ENCODE data around the gene PBXIP1.

PBXIP1 gene

DNA sequence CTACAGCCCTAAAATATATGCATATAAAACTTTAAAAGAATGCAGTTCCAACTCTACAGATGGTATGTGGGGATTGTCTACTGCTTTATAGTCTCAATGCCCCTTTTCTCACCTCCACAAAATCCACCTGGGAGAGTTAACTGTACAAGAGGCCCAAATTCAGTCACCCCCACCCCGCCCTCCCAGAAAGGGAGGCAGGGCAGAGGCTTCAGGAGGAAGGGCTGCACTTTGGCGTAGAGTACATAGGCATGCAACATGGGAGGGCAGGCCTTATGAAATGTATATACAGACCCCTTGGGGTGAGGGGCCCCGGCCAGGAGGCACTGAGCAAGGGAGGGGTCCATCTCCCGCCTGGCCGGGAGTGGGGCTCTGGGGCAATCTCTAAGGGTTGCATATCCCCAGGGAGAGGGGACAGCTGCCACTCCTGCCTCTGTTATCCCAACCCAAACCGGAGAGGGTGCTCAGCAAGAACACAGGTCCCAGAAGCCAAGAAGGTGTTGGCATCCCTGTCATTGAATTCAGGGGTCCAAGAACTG is 7.0 kb upstream of the PBXIP1 start:
- peaks cover 31% of the 10 kb centered on the region for H3K79me2 ChIP-seq (ENCODE audit: low read length)
- peak overlapping the region; percentile 95 for H3K4me2 ChIP-seq (ENCODE audit: low read length)
- peak overlapping the region; percentile 96 for H3K9ac ChIP-seq (ENCODE audit: low read length)
- H3K36me3 ChIP-seq (replicated peaks; ENCODE audit: low read depth, low read length): peaks cover 33% of the 10 kb centered on the region
- TF ChIP-seq, protein P1, sequence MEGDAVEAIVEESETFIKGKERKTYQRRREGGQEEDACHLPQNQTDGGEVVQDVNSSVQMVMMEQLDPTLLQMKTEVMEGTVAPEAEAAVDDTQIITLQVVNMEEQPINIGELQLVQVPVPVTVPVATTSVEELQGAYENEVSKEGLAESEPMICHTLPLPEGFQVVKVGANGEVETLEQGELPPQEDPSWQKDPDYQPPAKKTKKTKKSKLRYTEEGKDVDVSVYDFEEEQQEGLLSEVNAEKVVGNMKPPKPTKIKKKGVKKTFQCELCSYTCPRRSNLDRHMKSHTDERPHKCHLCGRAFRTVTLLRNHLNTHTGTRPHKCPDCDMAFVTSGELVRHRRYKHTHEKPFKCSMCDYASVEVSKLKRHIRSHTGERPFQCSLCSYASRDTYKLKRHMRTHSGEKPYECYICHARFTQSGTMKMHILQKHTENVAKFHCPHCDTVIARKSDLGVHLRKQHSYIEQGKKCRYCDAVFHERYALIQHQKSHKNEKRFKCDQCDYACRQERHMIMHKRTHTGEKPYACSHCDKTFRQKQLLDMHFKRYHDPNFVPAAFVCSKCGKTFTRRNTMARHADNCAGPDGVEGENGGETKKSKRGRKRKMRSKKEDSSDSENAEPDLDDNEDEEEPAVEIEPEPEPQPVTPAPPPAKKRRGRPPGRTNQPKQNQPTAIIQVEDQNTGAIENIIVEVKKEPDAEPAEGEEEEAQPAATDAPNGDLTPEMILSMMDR (IDR thresholded peaks at IDR 0.05; ENCODE audit: low read depth, low read length): no peak
- TF ChIP-seq EZH2phosphoT487 (IDR thresholded peaks at IDR 0.05; ENCODE audit: low read depth): no peak
- peaks cover 22% of the 10 kb centered on the region for H3K4me1 ChIP-seq (ENCODE audit: low read length)
- H4K20me1 ChIP-seq (ENCODE audit: insufficient read depth, low read length): peaks cover 7% of the 10 kb centered on the region; the same call in 1 of the 2 replicates
- H2AFZ ChIP-seq (ENCODE audit: low read depth, low read length): no peak overlapping the region
- no peaks in the 10 kb centered on the region for H3K9me3 ChIP-seq (ENCODE audit: insufficient read depth, low read length)
- H3K4me3 ChIP-seq (ENCODE audit: low read length): peak overlapping the region; percentile 92
- H3K27me3 ChIP-seq (ENCODE audit: low read depth, low read length): no peaks in the 10 kb centered on the region
- peak overlapping the region; percentile 73; the same call in 1 of the 2 replicates for H3K27ac ChIP-seq (ENCODE audit: low read length)

DNA sequence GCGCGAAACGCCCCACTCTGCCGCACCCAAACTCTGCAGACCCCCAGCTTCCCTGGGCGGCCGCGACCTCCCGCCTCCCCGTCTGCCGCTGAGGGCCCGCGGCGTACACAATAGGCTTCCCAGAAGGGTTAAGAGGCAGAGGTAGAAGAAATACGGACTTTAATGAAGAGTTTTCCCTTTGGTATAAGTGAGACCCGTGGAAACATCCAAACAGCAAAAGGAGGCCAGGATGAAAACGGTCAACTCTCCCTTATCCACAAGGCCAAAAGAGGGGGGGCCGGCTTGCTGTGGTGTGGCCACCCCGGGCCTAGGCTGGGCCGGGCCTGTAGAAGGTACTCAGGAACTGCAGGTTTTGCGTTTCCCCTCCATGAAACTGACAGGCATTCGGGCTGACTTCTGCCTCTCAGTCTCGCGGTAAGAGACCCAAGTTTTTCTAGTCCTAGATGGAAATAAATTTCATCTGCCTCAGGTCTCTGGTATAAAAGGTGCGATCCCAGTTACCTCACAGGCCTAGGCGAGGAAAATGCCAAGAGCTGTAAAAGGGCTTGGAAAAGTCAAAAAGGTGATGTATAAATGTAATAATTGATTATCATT is 6.4 kb upstream of the PBXIP1 start:
- Histone ChIP-seq H3K4me1 (ENCODE audit: low read length) (peaks cover 28% of the 10 kb centered on the region), H4K20me1 (ENCODE audit: insufficient read depth, low read length) (peaks cover 7% of the 10 kb centered on the region; the same call in 1 of the 2 replicates), H3K27me3 (ENCODE audit: low read depth, low read length) (no peaks in the 10 kb centered on the region), H3K27ac (ENCODE audit: low read length) (peak overlapping the region; percentile 73), H3K9me3 (ENCODE audit: insufficient read depth, low read length) (no peaks in the 10 kb centered on the region), H3K4me2 (ENCODE audit: low read length) (peak overlapping the region; percentile 95), H3K79me2 (ENCODE audit: low read length) (peaks cover 31% of the 10 kb centered on the region), H3K9ac (ENCODE audit: low read length) (peak overlapping the region; percentile 96), H3K4me3 (ENCODE audit: low read length) (peak overlapping the region; percentile 92), H3K36me3 (replicated peaks; ENCODE audit: low read depth, low read length) (peaks cover 28% of the 10 kb centered on the region), H2AFZ (ENCODE audit: low read depth, low read length) (peak overlapping the region; percentile 67; the same call in 1 of the 2 replicates)
- no peak for TF ChIP-seq EZH2phosphoT487 (IDR thresholded peaks at IDR 0.05; ENCODE audit: low read depth)
- TF ChIP-seq, protein P1 (IDR thresholded peaks at IDR 0.05; ENCODE audit: low read depth, low read length): no peak

DNA sequence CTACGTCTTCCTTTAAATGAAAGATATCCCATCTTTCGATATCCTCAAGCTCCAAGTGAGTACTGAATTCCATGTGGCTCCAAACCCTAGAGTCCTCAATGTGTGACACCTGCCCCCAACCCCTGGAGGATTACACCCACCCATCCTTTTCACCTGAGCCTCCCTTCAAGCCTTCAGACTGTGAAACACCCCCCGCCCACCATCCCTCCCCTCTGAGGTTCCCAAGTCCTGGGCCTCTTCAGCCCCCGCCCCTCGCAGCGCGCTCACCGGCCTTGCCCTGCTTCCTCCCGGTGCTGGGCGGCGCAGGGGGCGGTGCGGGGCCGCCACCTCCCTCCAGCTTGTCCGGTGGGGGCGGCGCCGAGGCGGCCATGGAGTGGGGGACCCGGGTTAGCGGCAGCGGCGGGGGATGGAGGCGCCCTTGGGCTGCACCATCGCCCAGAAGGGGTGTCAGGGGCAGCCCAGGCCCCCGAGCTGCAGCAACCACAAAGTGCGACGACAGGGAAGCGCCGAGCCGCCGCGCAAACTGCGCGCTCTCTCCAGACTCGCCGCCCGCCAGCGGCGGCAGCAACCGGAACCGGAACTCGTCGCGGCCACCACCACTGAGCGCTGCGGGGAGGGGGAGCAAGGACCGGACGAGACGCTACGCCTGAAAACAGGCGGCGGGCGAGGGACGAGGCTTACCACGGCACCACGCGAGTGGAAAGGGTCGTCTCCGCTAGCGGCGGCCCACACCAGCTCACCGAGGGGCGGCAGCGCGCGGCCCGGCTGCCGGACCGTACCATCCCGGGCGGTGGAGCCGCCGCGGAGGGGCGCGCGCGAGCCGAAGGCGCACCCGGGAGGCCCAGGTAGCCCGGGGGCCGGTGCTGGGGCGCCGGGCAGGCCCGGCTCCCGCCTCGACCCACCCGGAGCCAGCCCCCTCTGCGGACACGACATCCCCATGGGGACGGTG is 5.6 kb upstream of the PBXIP1 start, which contains the start of gene PYGO2:
PYGO2 (minus strand) TSS at position 576 of the 949 bp plus-strand sequence; CDS start at position 370, 206 bp downstream.
- Histone ChIP-seq H3K36me3 (replicated peaks; ENCODE audit: low read depth, low read length) (peaks cover 26% of the 10 kb centered on the region), H3K27me3 (ENCODE audit: low read depth, low read length) (no peaks in the 10 kb centered on the region), H3K4me2 (ENCODE audit: low read length) (peak within 1 kb of the TSS; percentile 95), H4K20me1 (ENCODE audit: insufficient read depth, low read length) (peaks cover 7% of the 10 kb centered on the region; the same call in 1 of the 2 replicates), H3K79me2 (ENCODE audit: low read length) (peaks cover 31% of the 10 kb centered on the region), H3K9me3 (ENCODE audit: insufficient read depth, low read length) (no peaks in the 10 kb centered on the region), H3K27ac (ENCODE audit: low read length) (peak within 1 kb of the TSS; percentile 73), H3K4me1 (ENCODE audit: low read length) (peaks cover 30% of the 10 kb centered on the region), H3K4me3 (ENCODE audit: low read length) (peak within 1 kb of the TSS; percentile 92), H2AFZ (ENCODE audit: low read depth, low read length) (peak within 1 kb of the TSS; percentile 71), H3K9ac (ENCODE audit: low read length) (peak within 1 kb of the TSS; percentile 96)
- no peak for TF ChIP-seq EZH2phosphoT487 (IDR thresholded peaks at IDR 0.05; ENCODE audit: low read depth)
- TF ChIP-seq, protein P1 (IDR thresholded peaks at IDR 0.05; ENCODE audit: low read depth, low read length): peak; percentile 84

All from OCI-LY3 (cell line).